ENCODE data around the gene NDUFS3.
"Not testable (repeated sequence)": the region's sequence is repeated elsewhere in the genome, so short reads cannot be mapped to it uniquely, and the experiment has no call there.

The NDUFS3 gene

DNA sequence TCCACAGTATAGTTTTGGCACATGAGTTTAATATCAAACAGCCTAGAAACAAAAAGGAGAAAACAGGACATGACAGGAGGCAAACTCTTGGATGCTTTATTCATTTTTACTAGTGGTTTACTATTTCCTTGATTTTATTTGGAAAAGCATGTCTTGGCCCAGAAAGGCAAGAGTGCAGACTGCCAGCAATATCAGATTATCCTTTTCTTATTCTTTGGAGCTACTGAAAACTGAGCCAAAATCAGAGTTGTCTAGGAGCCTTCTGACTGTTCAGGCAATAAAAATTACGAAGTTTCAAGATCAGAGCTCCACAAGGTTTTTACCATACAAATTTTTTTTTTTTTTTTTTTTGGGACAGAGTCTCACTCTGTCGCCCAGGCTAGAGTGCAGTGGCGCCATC, 42.0 kb upstream of the NDUFS3 start:
- H3K4me3 ChIP-seq (ENCODE audit: low read depth, low read length), result no peak overlapping the region
- TF ChIP-seq, protein P1, sequence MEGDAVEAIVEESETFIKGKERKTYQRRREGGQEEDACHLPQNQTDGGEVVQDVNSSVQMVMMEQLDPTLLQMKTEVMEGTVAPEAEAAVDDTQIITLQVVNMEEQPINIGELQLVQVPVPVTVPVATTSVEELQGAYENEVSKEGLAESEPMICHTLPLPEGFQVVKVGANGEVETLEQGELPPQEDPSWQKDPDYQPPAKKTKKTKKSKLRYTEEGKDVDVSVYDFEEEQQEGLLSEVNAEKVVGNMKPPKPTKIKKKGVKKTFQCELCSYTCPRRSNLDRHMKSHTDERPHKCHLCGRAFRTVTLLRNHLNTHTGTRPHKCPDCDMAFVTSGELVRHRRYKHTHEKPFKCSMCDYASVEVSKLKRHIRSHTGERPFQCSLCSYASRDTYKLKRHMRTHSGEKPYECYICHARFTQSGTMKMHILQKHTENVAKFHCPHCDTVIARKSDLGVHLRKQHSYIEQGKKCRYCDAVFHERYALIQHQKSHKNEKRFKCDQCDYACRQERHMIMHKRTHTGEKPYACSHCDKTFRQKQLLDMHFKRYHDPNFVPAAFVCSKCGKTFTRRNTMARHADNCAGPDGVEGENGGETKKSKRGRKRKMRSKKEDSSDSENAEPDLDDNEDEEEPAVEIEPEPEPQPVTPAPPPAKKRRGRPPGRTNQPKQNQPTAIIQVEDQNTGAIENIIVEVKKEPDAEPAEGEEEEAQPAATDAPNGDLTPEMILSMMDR (IDR thresholded peaks at IDR 0.05; ENCODE audit: borderline replicate concordance, insufficient read depth, low read depth, low read length), result no peak

DNA sequence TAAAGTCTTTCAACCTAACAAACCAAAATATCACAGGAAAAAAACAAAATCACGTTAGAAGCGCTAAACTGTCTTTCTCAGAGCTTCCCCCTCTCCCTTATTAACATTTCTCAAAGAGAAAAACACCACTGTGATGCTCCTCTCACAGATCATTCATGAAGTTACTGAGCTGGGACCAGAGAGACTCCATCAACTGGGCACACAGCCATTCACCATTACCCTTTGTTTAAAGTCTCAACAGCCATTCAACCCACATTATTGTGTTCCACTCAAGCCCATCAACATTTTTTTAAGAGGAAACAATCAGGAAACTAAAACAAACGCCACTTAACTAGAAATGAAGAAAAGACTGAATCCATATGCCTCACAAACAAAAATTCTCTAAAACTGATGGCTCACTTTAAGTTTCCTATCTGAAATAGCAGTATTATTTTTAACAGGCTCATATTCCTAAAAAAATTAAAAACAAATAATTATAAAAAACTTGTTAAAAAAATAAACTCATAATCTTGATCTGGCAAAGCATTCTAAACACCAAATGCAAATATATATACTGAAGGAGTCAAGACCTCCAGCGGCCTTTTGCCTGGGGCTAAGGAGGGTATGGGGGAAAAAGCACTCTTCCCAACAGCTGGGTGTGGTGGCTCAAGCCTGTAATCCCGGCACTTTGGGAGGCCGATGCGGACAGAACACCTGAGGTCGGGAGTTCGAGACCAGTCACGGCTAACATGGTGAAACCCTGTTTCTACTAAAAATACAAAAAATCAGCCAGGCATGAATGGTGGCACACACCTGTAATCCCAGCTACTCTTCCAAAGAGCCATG, 39.9 kb upstream of the NDUFS3 start:
- TF ChIP-seq, protein P1 (IDR thresholded peaks at IDR 0.05; ENCODE audit: borderline replicate concordance, insufficient read depth, low read depth, low read length), result no peak
- H3K4me3 ChIP-seq (ENCODE audit: low read depth, low read length), result no peak overlapping the region

- H3K4me3 ChIP-seq (ENCODE audit: low read depth, low read length), result no peak overlapping the region
- TF ChIP-seq, protein P1 (IDR thresholded peaks at IDR 0.05; ENCODE audit: borderline replicate concordance, insufficient read depth, low read depth, low read length), result no peak
These were observed 39.2 kb upstream of the NDUFS3 start for GRCh38 chr11:47539681-47540039.

GRCh38 chr11:47541070-47541469, 37.8 kb upstream of the NDUFS3 start:
- H3K4me3 ChIP-seq (ENCODE audit: low read depth, low read length), result no peak overlapping the region
- TF ChIP-seq, protein P1 (IDR thresholded peaks at IDR 0.05; ENCODE audit: borderline replicate concordance, insufficient read depth, low read depth, low read length), result no peak

GRCh38 chr11:47545298-47545697, 33.6 kb upstream of the NDUFS3 start:
- TF ChIP-seq, protein P1 (IDR thresholded peaks at IDR 0.05; ENCODE audit: borderline replicate concordance, insufficient read depth, low read depth, low read length), result no peak
- H3K4me3 ChIP-seq (ENCODE audit: low read depth, low read length), result no peak overlapping the region

- H3K4me3 ChIP-seq (ENCODE audit: low read depth, low read length), result not testable (repeated sequence)
These were observed 32.6 kb upstream of the NDUFS3 start for GRCh38 chr11:47546274-47546673.

DNA sequence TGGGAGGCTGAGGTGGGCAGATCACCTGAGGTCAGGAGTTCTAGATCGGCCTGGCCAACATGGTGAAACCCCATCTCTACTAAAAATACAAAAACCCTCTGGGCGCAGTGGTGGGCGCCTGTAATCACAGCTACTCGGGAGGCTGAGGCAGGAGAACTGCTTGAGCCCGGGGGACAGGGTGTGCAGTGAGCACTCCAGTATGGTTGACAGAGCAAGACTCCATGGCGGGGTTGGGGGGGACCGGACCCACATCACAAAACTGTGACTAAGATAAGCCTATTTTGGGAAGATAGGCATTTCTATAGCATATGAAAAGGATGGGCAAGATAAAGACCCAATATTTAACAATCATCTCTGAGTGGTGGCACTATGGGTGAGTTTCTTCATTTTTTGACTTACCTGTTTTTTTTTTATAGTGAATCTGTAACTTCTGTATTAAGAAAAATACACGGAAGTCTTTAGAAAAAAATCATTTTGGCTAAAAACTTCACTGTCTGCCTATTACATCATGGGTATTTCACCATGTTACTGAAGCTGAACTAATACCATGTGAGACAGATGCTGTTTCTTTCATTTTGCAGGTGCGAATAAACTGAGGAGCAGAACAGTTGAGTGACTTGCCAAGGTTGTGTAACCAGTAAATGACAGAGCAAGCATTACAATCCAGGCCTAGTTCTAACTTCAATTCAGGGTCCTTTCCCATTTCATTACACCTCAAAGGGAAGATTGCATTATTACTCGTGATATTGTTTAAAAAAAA, 28.4 kb upstream of the NDUFS3 start:
- TF ChIP-seq, protein P1 (IDR thresholded peaks at IDR 0.05; ENCODE audit: borderline replicate concordance, insufficient read depth, low read depth, low read length), result no peak
- H3K4me3 ChIP-seq (ENCODE audit: low read depth, low read length), result no peak overlapping the region

Data from GM12875 (cell line).